Myocyte (in vitro differentiated cells): ENCODE measurements around the gene TMIGD3. TPM values are rescaled to one million over a fixed set of nuclear protein-coding genes. Genes with fewer than 3 reads are reported as not detected.
"Not testable (repeated sequence)": the region's sequence is repeated elsewhere in the genome, so short reads cannot be mapped to it uniquely, and the experiment has no call there.

Source experiments
- DNase-seq: peaks from one replicate; pipeline ENCODE4 v3.0.0-alpha.2; 2012; ENCODE audit warnings: low read depth
- polyA plus RNA-seq: library from polyadenylated mRNA; unstranded; fragments of >200 nt; gene quantifications from one replicate; pipeline ENCODE4 v1.2.1, GENCODE V29; 2012; ENCODE audit warnings: missing spikeins
- total RNA-seq: library from RNA; depleted of rRNA; stranded (reverse); fragments of >200 nt; gene quantifications from 2 replicates; pipeline ENCODE4 v1.2.3, GENCODE V29; 2014

Gene TMIGD3
- total RNA-seq = not detected in 2 replicates
- polyA plus RNA-seq = not detected

DNA sequence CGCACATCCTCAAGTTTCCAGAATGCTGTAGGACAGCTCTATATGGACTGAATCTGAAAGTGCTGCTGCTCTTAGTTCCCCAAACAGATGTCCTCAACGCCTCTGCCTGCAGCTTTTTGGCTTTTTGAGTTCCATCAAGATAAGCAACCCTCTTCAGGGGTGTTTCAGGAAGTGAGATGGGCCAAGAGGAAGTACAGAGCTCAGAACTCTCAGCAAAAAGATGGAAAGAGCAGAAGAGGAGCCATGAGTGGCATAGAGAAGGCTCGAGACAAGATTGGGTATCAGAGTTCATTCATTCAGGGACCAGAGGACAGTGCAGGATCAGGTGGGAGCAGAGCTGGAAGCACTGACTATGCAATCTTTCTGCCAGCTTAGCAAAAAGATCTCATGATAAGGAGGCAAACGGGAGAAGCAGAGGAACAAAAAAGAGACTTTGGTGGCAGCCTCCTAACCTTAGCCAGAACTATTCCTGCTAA, at the start of gene TMIGD3, which contains the start of gene ADORA3:
TSS of gene TMIGD3 (minus strand) at position 49 of the 476 bp plus-strand sequence. CDS start 279 bp downstream, outside the sequence.
TSS of gene ADORA3 (minus strand) at position 49 of the 476 bp plus-strand sequence. CDS start 279 bp downstream, outside the sequence.
- DNase-seq = no peak

DNA sequence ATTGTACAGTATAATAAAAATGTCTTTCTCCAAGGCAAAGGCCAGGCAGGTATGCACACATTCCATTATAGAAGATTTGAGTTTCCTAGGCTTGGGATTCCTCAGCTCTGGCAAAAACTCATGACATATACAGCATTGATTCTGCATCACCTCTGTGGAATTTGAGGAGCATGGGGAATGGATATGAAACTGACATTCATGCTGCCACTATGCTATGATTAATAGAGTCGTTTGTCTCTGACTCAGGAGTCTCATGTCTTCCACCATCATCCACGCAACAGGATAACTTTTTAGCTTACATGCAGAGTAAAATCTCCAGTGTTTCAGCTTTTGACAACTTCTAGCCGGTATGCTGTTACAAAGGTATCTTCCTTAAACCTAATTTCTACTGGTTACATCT, 49.8 kb upstream of the TMIGD3 start:
- no peak for DNase-seq

- DNase-seq = no peak
Observed at GRCh38 chr1:111552587-111552986, 49.2 kb upstream of the TMIGD3 start.

DNA sequence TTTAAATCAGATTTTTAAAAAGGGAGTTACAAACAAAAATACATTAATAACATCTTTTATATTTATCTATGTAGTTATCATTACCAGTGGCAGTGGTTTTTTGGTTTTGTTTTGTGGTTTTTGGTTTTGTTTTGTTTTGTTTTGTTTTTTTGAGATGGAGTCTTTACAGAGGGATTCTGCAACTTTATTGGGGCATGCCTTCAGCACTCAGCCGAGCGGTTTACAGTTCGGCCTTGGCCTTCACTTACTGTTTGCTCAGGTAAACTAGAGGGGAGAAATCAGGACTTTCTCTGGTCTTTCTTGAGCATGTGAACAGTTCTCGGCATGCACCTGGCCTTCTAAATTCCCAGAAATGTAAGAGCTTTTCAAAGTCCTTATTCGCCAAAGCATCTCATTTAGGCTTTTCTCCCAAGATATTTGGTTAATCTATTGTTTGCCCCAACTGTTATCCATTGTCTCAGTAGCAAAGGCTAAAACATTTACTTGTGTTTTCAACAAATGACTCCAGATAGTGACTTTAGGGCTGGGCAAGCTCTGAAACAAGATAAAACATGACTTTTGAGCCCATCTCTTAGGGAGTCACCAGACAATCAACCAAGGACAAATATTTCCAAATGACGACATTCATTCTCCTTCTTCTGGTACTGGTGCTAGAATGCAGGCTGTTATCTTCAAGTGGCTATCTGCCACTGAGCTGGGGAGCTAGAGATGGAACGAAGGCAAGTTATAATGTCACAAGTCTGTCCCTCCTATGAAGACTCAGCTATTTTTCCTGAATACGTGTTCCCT, 48.4 kb upstream of the TMIGD3 start:
- no peak for DNase-seq

DNA sequence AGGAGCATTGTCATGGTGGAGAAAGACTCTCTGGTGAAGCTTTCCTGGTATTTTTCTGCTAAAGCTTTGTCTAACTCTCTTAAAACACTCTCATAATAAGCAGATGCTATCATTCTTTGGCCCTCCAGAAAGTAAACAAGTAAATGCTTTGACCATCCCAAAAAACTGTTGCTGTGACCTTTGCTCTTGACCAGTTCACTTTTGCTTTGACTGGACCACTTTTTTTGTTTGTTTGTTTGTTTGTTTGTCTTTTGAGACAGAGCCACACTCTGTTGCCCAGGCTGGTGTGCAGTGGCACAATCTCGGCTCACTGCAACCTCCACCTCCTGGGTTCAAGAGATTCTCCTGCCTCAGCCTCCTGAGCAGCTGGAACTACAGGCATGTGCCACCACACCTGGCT, 44.4 kb upstream of the TMIGD3 start:
- DNase-seq = not testable (repeated sequence)

GRCh38 chr1:111542187-111542586, 38.8 kb upstream of the TMIGD3 start:
- no peak for DNase-seq

DNA sequence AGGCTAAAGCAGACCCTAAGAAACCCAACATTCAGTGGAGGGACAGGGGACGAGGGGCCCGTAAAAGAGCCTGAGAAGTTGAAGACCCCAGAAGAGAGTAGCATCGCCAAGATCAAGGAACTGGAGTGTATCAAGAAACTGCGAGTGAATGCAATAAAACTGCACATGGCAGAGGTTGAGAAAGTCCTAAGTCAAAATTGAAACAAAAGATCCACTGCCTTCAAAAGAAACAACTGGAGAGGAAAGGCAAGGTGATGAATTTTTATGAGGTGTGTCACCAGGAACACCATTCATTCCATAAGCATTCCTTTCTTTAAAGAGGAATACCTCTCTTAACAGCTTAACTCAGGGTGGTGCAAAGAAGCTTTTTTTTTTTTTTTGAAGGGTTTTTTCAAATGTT, 38.3 kb upstream of the TMIGD3 start:
- no peak for DNase-seq

DNA sequence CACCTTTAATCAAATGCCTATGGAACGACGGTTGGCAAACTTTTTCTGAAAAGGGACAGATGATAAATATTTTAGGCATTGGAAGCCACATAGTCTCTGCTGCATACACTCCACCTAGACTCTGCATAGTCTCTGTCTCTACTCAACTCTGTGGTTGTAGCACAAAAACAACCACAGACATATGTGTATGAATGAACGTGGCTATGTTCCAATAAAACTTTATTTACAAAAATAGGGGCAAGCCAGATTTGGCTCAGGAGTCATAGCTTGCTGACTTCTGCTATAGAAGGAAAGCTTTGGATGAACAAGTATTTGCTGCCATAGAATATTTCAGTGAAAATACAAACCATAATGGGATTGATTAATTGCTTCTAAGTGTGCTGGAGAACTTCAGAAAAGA, 37.5 kb upstream of the TMIGD3 start:
- no peak for DNase-seq

DNA sequence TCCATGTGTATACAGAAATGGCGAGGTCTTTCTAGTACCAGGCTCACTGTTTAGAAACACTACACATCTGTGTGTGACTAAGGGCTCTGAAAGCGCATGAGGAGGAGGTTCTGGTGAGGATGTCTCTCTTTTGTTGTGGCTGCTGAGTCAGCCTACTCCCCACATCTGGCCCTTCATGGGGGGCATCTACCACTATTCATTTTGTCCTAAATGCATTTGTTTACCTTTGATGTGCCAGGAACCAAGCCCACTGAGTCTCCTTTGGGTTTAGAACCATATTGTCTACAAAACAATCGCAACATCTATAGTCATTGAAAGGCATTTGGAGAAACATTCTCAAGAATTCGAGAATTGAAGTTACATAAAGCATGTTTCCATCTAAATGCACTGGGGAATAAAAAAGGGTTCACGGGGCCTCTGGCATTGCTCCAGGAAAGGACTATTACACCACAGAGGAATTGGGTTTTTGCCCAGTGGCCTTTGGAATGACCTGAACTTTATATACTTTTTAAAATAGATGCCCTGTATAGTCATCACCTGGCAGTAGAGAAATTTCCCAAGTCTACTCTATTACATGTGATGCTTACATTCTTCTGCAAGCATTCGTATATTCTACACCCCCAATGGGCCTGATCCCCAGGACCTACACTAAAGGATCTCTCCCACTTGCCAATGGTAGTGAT, 35.1 kb upstream of the TMIGD3 start:
- no peak for DNase-seq

DNA sequence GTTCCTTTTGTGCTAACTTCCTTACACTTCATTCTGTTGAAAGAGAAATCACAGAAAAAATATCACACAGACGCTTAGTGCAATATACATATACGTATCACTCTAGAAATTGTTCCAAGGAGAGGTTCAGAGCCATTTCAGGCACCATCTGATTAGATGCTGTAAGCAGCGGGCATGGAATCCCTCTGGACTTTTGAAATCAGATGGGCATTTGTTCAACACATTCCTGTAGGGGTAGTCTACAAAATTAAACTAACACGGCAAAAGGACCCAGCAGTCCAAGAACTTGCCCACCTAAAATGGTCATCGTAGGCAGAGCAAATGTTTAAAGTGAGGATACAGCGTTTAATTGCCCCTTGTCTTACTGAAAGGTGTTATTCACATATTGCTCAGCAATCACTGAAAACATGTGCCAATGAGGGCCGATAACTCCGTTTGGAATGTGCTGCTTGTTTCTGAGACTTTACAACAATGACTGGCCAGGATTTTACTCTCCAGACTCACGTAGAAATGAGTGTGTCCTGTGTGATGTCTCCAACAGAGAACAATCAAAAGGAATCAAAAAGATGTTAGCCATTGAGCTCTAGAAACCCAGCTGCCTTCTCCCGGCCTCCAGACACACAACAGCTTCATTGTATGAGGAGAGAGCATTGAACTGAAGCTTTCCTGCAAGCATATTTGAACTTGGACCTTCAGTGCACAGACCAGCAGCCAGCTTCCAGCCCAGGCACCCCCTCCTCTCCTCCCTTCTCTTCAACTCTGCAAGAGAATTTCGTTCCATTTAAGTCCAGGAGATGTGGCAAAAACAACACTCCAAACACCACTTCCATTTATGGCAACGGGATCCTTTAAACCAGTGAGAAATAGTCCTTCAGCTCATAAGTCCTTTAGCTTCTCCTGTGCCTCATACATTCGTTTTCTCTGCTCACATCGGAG, 32.1 kb upstream of the TMIGD3 start:
- no peak for DNase-seq

DNA sequence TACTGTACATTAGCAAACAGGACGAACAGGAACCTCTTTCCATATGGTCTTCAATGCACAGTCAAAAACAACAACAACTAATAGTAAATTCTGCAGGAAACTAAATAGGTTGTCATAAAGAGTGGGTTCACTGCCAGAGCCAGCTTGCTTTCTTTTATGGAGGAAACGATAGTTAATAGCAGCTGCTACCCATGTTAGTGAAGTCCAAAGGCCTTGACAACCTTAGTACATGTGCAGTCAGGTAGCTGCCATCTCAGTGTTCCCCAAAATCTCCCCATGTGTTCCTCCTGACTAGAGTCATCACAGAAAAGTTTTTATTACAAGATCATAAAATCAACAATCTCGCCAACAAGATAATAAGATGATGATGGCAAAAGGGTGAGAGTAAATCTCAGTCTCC, 16.6 kb upstream of the TMIGD3 start:
- DNase-seq = no peak

GRCh38 chr1:111517469-111518225, 14.2 kb upstream of the TMIGD3 start:
- DNase-seq = no peak

DNA sequence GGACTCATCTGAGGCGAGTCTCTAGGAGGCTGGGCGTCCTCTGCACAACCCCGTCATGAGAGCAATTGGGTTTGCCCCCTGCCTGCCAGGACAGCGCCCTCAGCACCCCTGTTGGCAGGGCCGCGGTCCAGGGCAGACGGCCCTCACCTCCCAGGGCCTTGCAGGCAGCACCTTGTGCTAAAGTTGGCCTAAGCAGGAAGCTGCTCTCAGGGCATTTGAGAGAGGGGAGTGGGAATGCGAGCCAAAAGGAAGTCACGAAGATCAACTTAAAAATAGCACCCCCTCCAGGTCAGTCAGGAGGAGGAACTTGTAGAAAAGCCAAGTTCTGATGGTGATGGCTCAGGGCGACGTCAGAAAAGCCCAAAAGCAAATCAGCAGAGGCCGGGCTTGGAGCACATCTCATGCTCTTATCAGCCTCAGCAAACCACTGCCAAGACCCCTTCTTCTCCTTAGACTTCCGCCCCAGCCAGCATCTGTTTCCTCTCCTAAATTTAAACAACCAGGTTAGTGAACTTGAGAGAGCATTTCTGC, 12.6 kb upstream of the TMIGD3 start:
- peak; percentile 26 for DNase-seq

GRCh38 chr1:111515291-111516004, 12.0 kb upstream of the TMIGD3 start:
- DNase-seq = peak; percentile 5

DNA sequence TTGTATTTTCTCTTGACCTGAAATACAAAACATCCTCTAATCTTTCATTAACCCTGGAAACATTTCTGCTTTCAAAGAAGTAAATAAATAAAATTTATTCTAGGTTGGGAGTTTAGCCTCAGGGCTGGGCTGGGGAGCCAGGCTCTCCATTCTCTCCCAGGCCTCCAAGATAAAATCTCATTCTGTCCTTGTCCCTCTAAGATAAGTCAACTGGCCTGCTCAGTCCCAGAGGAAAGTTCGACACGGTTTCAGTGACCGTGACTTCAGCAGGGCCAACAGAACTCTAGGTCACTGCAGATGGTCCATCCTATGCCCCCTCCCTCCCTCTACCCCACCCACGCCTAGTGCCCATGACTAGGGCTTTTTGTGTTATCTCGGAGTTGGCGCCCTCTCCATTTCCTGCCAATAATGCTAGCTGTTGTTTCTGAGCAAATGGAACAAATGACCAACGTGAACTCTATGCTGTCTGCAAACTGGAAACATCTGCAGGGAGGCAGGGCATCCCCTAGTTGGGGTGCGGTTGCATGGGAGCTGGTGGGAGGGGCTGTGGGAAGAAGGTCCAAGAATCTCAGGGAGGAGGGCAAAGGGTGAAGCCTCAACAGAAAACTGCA, 10.1 kb upstream of the TMIGD3 start:
- DNase-seq = no peak

DNA sequence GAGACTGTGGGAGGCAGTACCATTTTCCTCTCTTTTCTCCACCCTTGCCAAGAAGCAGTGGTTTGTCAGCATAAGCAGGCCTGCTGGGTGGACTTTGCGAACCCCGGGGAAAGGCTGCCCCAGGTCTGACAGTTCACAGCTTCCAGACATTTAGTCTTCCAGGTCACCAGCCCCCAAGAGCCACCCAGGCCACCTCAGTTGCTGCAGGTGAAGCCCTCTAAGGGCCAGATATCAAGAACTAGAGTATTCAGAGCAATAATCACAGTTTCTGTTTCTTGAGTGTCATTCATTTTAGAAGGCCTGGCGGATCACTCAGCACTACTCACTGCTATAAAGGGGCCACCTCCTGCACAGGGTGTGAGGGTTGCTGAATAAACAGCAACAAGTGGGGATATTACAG, 9.5 kb upstream of the TMIGD3 start:
- DNase-seq = no peak

DNA sequence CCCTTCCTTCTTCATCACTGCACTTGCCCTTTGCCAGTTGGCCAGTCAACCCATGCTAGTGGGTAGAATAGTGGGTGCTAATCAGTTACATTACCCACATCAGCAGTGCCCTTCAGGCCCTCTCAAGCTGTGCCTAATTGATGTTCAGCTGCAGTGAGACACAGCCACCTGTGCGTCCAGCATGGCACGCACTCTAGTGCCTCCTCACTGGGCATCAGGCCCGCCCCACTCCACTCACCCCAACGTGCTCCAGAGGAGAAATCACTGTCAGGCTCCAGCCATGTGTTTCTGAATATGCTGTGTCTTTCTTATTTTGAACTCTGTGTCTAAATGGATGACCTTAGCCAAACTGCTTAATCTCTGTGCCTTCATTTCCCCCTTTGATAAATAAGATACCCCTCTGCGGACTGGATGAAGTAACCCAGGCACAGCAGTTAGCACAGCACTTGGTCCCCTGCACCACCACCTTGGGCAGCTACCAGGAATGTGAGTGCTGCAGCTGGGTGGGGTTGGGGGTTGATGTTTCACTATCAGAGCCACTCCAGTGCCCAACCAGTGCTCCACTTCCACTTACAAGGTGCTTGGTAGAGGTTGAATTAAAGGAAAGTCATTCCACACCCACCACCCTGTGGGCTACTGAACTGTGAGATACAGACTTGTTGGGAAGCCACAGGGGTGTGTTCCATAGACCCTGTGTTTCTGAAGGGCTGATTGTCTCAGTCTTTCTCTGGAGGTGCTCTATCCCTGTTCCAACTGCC, 8.9 kb upstream of the TMIGD3 start:
- DNase-seq = no peak

DNA sequence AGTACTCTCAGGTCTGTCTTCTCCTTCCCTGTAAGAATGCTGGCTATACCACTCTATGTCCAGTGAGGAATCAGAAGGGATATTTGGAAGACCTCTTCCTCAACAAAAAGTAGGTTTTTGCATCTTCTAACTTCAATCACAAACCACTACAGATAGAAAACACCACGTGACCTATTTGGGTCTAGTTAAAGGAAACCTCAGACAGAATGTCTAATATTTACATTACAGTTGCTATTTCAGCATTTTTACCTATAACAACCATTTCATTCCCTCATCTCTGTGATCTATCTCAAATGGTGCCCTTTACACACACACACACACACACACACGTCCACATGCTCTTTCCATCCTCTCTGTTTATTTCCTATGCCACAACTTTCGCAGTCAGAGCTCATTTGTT, 7.9 kb upstream of the TMIGD3 start:
- no peak for DNase-seq

DNA sequence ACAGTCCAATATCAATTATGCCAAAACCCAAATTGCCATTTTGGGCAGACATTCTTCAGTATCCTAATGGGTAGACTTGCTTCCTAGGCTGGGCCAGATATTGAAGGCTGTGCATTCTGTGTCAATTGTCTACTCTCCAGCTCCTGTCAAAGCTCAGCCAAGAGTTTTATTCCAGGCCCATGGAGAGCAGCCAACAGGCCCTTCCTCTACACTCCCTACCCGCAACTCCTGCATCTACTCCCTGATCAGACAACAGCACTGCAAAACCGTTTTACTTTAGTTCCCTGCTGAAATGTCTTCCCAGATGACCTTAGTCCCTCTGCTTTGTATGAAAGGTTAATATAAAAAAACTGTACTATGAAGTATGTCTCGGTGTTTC, 6.6 kb upstream of the TMIGD3 start:
- no peak for DNase-seq
